ENCODE measurements around the gene TSPEAR.
A peak's percentile ranks its signal among the peaks of the same experiment; 100 is the strongest.
"Not testable (repeated sequence)": the region's sequence is repeated elsewhere in the genome, so short reads cannot be mapped to it uniquely, and the experiment has no call there.

TSPEAR gene

GRCh38 chr21:44601596-44602462, 109.5 kb downstream of the TSPEAR start:
- no peak for DNase-seq

- not testable (repeated sequence) for DNase-seq
Measured at GRCh38 chr21:44601091-44601490, 110.3 kb downstream of the TSPEAR start.

- not testable (repeated sequence) for DNase-seq
Measured at GRCh38 chr21:44600118-44600978, 111.0 kb downstream of the TSPEAR start, which contains the start of gene KRTAP10-7. TSS of gene KRTAP10-7 (plus strand) at chr21:44600597. CDS start at chr21:44600622, 25 bp downstream.

- no peak for DNase-seq
Measured at GRCh38 chr21:44599264-44600029, 111.9 kb downstream of the TSPEAR start.

- DNase-seq: no peak
Measured at GRCh38 chr21:44598061-44598460, 113.3 kb downstream of the TSPEAR start.

- no peak for DNase-seq
Measured at GRCh38 chr21:44596068-44596725, 115.2 kb downstream of the TSPEAR start.

GRCh38 chr21:44595524-44595923, 115.8 kb downstream of the TSPEAR start:
- no peak for DNase-seq

GRCh38 chr21:44594406-44594916, 116.9 kb downstream of the TSPEAR start:
- no peak for DNase-seq

GRCh38 chr21:44593598-44594405, 117.6 kb downstream of the TSPEAR start:
- peak; percentile 56 for DNase-seq

GRCh38 chr21:44592446-44593311, 118.7 kb downstream of the TSPEAR start, which contains the start of gene KRTAP10-6:
TSS of gene KRTAP10-6 (minus strand) at chr21:44592505. CDS start at chr21:44592484, 21 bp downstream.
- no peak for DNase-seq

- DNase-seq: not testable (repeated sequence)
Measured at GRCh38 chr21:44591801-44592130, 119.6 kb downstream of the TSPEAR start.

- DNase-seq: not testable (repeated sequence)
Measured at GRCh38 chr21:44590897-44591800, 120.2 kb downstream of the TSPEAR start.

GRCh38 chr21:44590311-44590721, 121.1 kb downstream of the TSPEAR start:
- DNase-seq: no peak

GRCh38 chr21:44589586-44590305, 121.6 kb downstream of the TSPEAR start:
- DNase-seq: no peak

GRCh38 chr21:44589094-44589493, 122.3 kb downstream of the TSPEAR start:
- DNase-seq: no peak

GRCh38 chr21:44585892-44586291, 125.5 kb downstream of the TSPEAR start:
- no peak for DNase-seq

GRCh38 chr21:44583800-44584147, 127.6 kb downstream of the TSPEAR start:
- no peak for DNase-seq

- DNase-seq: no peak
Measured at GRCh38 chr21:44583089-44583799, 128.1 kb downstream of the TSPEAR start.
